GM12873 (cell line): ENCODE results near the gene TSGA10IP.

Source experiments
- CTCF ChIP-seq: IDR thresholded peaks from 2 replicates; pipeline ENCODE4 v1.5.1; 2012; ENCODE audit warnings: low read depth, mild to moderate bottlenecking, moderate library complexity, low read length, control low read depth; ENCODE audit not compliant: insufficient read depth; ENCODE audit errors: missing control alignments

TSGA10IP gene

GRCh38 chr11:66006134-66006890, 61.0 kb downstream of the TSGA10IP start:
- no peak for TF ChIP-seq CTCF

GRCh38 chr11:66006891-66007176, 61.6 kb downstream of the TSGA10IP start:
- no peak for TF ChIP-seq CTCF

DNA sequence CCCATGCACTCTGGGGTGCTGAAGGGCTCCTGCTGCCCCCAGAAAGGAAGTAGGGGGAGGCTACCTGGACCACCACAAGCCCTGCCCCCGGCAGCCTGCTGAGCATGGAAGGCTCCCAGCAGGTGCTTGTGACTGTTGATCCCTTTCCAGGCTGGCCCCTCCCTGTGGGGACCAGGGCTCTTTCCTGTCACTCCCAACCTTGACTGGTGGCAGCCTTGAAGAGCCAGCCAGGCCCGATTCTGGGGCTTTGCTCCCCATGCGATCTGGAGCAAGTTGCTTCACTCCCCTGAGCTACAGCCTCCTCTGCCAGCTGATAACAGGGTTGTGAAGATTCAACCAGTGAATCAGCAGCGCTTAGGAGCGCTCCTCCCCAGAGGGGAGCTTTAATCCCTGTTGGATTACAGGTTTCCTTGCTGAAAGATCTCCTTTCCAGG, 61.9 kb downstream of the TSGA10IP start:
- no peak for TF ChIP-seq CTCF

GRCh38 chr11:66008095-66008467, 62.8 kb downstream of the TSGA10IP start:
- TF ChIP-seq CTCF = no peak

DNA sequence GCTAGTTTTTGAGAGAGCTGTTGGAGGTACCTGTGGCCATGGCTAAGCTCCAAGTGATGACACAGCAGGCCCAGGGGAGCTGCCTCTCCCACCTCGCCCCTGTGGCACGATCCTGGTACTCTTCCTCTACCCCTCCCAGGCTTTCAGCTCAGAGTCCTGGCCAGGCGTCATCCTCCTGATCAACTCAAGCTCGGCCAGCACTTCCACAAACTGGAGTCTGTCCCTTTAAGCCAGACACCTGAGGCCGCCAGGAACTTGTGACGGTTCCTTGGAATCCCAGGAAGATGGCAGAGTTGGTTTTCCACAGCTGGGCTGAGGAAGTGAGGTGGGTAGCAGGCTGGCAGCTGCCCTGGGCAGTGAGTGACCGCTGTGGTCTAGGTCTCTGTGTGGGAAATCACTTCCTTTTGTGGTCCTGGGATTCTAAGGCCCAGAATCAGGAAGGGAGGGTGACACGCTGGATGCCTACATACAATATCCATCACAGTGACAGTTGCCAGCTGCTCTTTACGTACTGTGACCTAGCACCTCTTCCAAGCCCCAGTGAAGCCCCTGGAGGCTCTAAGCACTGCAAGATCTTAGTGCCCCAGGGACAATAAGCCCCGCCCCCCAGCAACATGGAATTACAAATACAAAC, 63.3 kb downstream of the TSGA10IP start:
- no peak for TF ChIP-seq CTCF
